Brain pericyte (primary cell): ENCODE measurements around the gene GPR173.

Experiments
- DNase-seq: peaks from one replicate; pipeline ENCODE4 v3.0.0-alpha.2; 2012; ENCODE audit warnings: low read depth, low spot score

The GPR173 gene

GRCh38 chrX:53089224-53089842 is 40.7 kb downstream of the GPR173 start:
- DNase-seq: no peak

- DNase-seq: no peak
Measured at GRCh38 chrX:53089925-53090324, 41.3 kb downstream of the GPR173 start.

- no peak for DNase-seq
Measured at GRCh38 chrX:53091354-53091753, 42.8 kb downstream of the GPR173 start.

GRCh38 chrX:53093177-53093655 is 44.6 kb downstream of the GPR173 start:
- DNase-seq: no peak

- DNase-seq: peak; percentile 77
Measured at GRCh38 chrX:53093748-53094581, 45.4 kb downstream of the GPR173 start, which contains the start of gene KANTR. TSS of gene KANTR (plus strand) at chrX:53094142. CDS start at chrX:53124273, 30,131 bp downstream.

GRCh38 chrX:53094582-53094905 is 46.0 kb downstream of the GPR173 start:
- no peak for DNase-seq

GRCh38 chrX:53095796-53096195 is 47.2 kb downstream of the GPR173 start:
- no peak for DNase-seq

GRCh38 chrX:53114864-53115549 is 66.4 kb downstream of the GPR173 start:
- DNase-seq: no peak

GRCh38 chrX:53115550-53115874 is 66.9 kb downstream of the GPR173 start:
- no peak for DNase-seq

- no peak for DNase-seq
Measured at GRCh38 chrX:53116101-53116500, 67.5 kb downstream of the GPR173 start.

- no peak for DNase-seq
Measured at GRCh38 chrX:53122013-53122412, 73.4 kb downstream of the GPR173 start.

- no peak for DNase-seq
Measured at GRCh38 chrX:53125506-53125905, 76.9 kb downstream of the GPR173 start.

- DNase-seq: no peak
Measured at GRCh38 chrX:53126377-53126776, 77.8 kb downstream of the GPR173 start.

GRCh38 chrX:53128097-53128749 is 79.6 kb downstream of the GPR173 start:
- DNase-seq: no peak
